ENCODE measurements around the gene PIGU. TPM values are rescaled to one million over a fixed set of nuclear protein-coding genes. Genes with fewer than 3 reads are reported as not detected.

The PIGU gene
- total RNA-seq, 5 donors from 2014 or later (not counting 1 experiment from before 2014, with no cell fraction given) = 8.6 to 17.1 (median 13.6) TPM

DNA sequence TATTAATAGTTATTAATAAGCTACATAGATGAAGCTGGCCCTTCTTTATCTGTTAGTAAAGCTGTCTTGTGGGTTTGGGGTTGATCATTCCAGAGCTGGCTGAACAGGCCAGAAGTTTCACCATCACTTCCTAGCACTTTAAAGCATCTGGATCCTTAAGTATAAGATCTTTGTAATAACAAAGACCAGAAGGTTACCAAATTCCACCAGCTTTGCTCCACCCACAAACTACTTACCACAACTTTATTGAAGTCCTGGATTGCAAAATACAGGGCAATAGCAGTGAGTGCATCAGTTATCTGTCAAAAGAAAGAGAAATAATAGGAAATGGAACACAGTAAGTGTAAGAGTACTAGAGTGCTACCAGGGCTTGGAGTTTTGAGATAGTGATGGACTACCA lies 33.0 kb downstream of the PIGU start:
- H3K4me3 Mint-ChIP-seq = no peak overlapping the region
- Histone ChIP-seq H3K9me3 (no peaks in the 10 kb centered on the region), H3K4me3 (ENCODE audit: control insufficient read depth in 1 of 2, extremely low read depth in 1 of 2, low read length in 1 of 2) (no peak overlapping the region), H3K27me3 (replicated peaks in 1 of 2; ENCODE audit: control insufficient read depth in 2 of 2, extremely low read depth in 1 of 2, insufficient read depth in 2 of 2, low read length in 1 of 2) (no peaks in the 10 kb centered on the region), H3K4me1 (ENCODE audit: control insufficient read depth in 1 of 2, extremely low read depth in 1 of 2, insufficient read depth in 2 of 2, low read length in 2 of 2) (no peaks in the 10 kb centered on the region), H3K27ac (ENCODE audit: low read length) (no peak overlapping the region), H3K36me3 (ENCODE audit: control insufficient read depth in 2 of 2, extremely low read depth in 1 of 2, insufficient read depth in 1 of 2, low read length in 1 of 2) (peaks cover 0 to 14% of the 10 kb centered on the region in 2 donors)
- H3K27me3 Mint-ChIP-seq = no peaks in the 10 kb centered on the region
- ChIA-PET POLR2A (interaction anchor here in 1 of 2 donors (0.6 kb wide), 1 partner anchor 239 kb away, joined by 7 read pairs; no protein-coding TSS in a partner anchor), CTCF (interaction anchor here in 1 of 2 donors (0.5 kb wide), 1 partner anchor 265 kb away, joined by 12 read pairs; no protein-coding TSS in a partner anchor)
- peaks cover 18% of the 10 kb centered on the region for H3K36me3 Mint-ChIP-seq
- H3K4me1 Mint-ChIP-seq = no peaks in the 10 kb centered on the region
- ATAC-seq (replicated peaks in 1 of 4) = no peak
- H3K27ac Mint-ChIP-seq = no peak overlapping the region
- DNase-seq = no peak
- no peaks in the 10 kb centered on the region for H3K9me3 Mint-ChIP-seq

DNA sequence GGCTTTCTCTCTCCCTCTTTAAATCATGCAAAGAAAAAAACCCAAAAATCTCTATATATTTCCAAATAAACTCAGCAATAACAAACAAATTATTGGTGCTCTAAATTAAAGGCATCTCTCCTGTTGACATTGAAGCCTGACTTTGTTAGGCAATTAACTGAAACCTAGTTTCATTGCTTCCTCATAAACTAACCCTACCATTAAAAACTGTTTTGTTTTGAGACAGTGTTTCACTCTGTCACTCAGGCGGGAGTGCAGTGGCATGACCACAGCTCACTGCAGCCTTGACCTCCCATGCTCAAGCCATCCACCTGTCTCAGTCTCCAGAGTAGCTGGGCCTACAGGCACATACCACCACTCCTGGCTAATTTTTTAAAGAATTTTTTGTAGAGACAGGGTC lies 34.9 kb downstream of the PIGU start:
- peaks cover 4 to 25% of the 10 kb centered on the region in 2 donors for H3K36me3 ChIP-seq (ENCODE audit: control insufficient read depth in 2 of 2, extremely low read depth in 1 of 2, insufficient read depth in 1 of 2, low read length in 1 of 2)
- Mint-ChIP-seq H3K27ac (no peak overlapping the region), H3K4me1 (no peaks in the 10 kb centered on the region), H3K36me3 (peaks cover 33% of the 10 kb centered on the region), H3K9me3 (no peaks in the 10 kb centered on the region), H3K4me3 (no peak overlapping the region), H3K27me3 (no peaks in the 10 kb centered on the region)
- H3K4me3 ChIP-seq (ENCODE audit: control insufficient read depth in 1 of 2, extremely low read depth in 1 of 2, low read length in 1 of 2) = no peak overlapping the region
- H3K27ac ChIP-seq (ENCODE audit: low read length) = no peak overlapping the region
- H3K4me1 ChIP-seq (ENCODE audit: control insufficient read depth in 1 of 2, extremely low read depth in 1 of 2, insufficient read depth in 2 of 2, low read length in 2 of 2) = no peaks in the 10 kb centered on the region
- ATAC-seq (replicated peaks in 1 of 4) (no peak), DNase-seq (no peak)
- POLR2A ChIA-PET = interaction anchor here in 1 of 2 donors (0.5 kb wide), 1 partner anchor 15 kb away, joined by 3 read pairs; no protein-coding TSS in a partner anchor
- no peaks in the 10 kb centered on the region for H3K27me3 ChIP-seq (replicated peaks in 1 of 2; ENCODE audit: control insufficient read depth in 2 of 2, extremely low read depth in 1 of 2, insufficient read depth in 2 of 2, low read length in 1 of 2)
- 83% methylated on average over 1 of the region's 1 CpG for WGBS (ENCODE audit: insufficient coverage)
- no peaks in the 10 kb centered on the region for H3K9me3 ChIP-seq
- CTCF ChIA-PET = no interaction called here

DNA sequence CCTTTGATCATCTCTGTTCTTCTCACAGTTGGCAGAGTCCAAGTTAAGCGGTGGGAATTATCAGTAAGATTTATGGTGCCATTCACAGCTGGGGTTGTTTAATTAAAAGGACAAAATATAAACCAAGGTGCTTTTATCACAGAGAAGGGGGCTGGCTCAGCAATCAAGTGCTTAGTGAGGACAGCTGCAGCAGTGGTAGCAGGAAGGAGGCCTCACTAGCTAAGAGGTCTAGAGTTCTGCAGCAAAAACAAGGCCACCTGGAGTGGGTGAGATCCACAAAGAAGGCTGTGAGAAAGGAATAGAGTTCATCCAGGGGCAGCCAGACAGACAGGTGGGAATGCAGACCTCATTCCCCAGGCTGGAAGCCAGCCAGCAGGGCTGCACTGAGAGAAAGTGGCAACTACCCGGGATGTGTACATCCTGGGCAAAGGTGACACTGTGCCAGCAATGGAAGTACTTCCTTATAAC lies 37.1 kb downstream of the PIGU start:
- H3K4me3 Mint-ChIP-seq = no peak overlapping the region
- 89% methylated on average over 1 of the region's 2 CpGs for WGBS (ENCODE audit: insufficient coverage)
- ChIA-PET CTCF (no interaction called here), POLR2A (no interaction called here)
- peaks cover 49% of the 10 kb centered on the region for H3K36me3 Mint-ChIP-seq
- Histone ChIP-seq H3K36me3 (ENCODE audit: control insufficient read depth in 2 of 2, extremely low read depth in 1 of 2, insufficient read depth in 1 of 2, low read length in 1 of 2) (peaks cover 4 to 43% of the 10 kb centered on the region in 2 donors), H3K27me3 (replicated peaks in 1 of 2; ENCODE audit: control insufficient read depth in 2 of 2, extremely low read depth in 1 of 2, insufficient read depth in 2 of 2, low read length in 1 of 2) (no peaks in the 10 kb centered on the region), H3K9me3 (no peaks in the 10 kb centered on the region), H3K4me1 (ENCODE audit: control insufficient read depth in 1 of 2, extremely low read depth in 1 of 2, insufficient read depth in 2 of 2, low read length in 2 of 2) (no peaks in the 10 kb centered on the region), H3K27ac (ENCODE audit: low read length) (no peak overlapping the region), H3K4me3 (ENCODE audit: control insufficient read depth in 1 of 2, extremely low read depth in 1 of 2, low read length in 1 of 2) (no peak overlapping the region)
- no peaks in the 10 kb centered on the region for H3K27me3 Mint-ChIP-seq
- ATAC-seq (replicated peaks in 1 of 4) (no peak), DNase-seq (no peak)
- no peak overlapping the region for H3K27ac Mint-ChIP-seq
- no peaks in the 10 kb centered on the region for H3K4me1 Mint-ChIP-seq
- no peaks in the 10 kb centered on the region for H3K9me3 Mint-ChIP-seq

DNA sequence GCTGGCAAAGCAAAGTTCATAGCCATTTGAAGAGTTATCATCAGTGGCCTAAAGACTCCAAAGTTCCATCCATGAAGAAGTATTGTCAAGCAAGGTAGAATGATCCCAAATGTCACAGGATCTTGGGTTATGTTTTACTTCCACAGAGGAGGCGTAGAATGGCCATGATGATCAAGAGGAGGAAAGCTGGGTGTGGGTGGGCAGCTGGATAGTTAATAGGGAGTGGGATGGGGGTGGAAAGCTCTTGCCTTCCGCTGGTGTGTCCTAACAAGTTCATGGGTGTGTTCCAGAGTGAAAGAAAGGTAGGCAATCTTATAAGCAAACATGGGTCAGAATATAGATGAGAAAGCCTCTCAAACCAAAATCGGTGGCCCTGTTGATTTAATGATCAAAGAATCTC lies 38.4 kb downstream of the PIGU start:
- WGBS (ENCODE audit: insufficient coverage) = 100% methylated on average over 2 of the region's 3 CpGs
- CTCF ChIA-PET = interaction anchor here in 1 of 2 donors (0.6 kb wide), 1 partner anchor 129 kb away, joined by 3 read pairs; no protein-coding TSS in a partner anchor
- Mint-ChIP-seq H3K4me1 (no peaks in the 10 kb centered on the region), H3K36me3 (peaks cover 53% of the 10 kb centered on the region), H3K4me3 (no peak overlapping the region), H3K27me3 (no peaks in the 10 kb centered on the region), H3K27ac (no peak overlapping the region), H3K9me3 (no peaks in the 10 kb centered on the region)
- ATAC-seq (replicated peaks in 1 of 4) = no peak
- no peak overlapping the region for H3K27ac ChIP-seq (ENCODE audit: low read length)
- H3K4me1 ChIP-seq (ENCODE audit: control insufficient read depth in 1 of 2, extremely low read depth in 1 of 2, insufficient read depth in 2 of 2, low read length in 2 of 2) = no peaks in the 10 kb centered on the region
- H3K36me3 ChIP-seq (ENCODE audit: control insufficient read depth in 2 of 2, extremely low read depth in 1 of 2, insufficient read depth in 1 of 2, low read length in 1 of 2) = peaks cover 8 to 47% of the 10 kb centered on the region in 2 donors
- H3K4me3 ChIP-seq (ENCODE audit: control insufficient read depth in 1 of 2, extremely low read depth in 1 of 2, low read length in 1 of 2) = no peak overlapping the region
- H3K9me3 ChIP-seq = no peaks in the 10 kb centered on the region
- H3K27me3 ChIP-seq (replicated peaks in 1 of 2; ENCODE audit: control insufficient read depth in 2 of 2, extremely low read depth in 1 of 2, insufficient read depth in 2 of 2, low read length in 1 of 2) = no peaks in the 10 kb centered on the region
- no peak for DNase-seq
- POLR2A ChIA-PET = no interaction called here

DNA sequence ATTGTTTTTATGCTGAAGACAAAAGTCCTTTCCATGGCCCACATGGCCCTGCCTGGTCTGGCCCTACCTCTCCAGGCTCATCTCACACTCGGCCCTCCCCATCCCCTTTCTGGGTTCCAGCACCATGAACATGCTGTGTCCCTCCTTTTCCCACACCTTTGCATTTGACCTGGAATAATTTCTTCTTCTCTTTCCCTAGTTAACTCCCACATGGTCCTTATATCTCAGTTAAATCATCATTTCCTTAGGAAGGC lies 38.9 kb downstream of the PIGU start:
- no peak overlapping the region for H3K27ac ChIP-seq (ENCODE audit: low read length)
- Mint-ChIP-seq H3K9me3 (no peaks in the 10 kb centered on the region), H3K27me3 (no peaks in the 10 kb centered on the region), H3K27ac (no peak overlapping the region), H3K4me3 (no peak overlapping the region), H3K4me1 (no peaks in the 10 kb centered on the region), H3K36me3 (peaks cover 53% of the 10 kb centered on the region)
- H3K27me3 ChIP-seq (replicated peaks in 1 of 2; ENCODE audit: control insufficient read depth in 2 of 2, extremely low read depth in 1 of 2, insufficient read depth in 2 of 2, low read length in 1 of 2) = no peaks in the 10 kb centered on the region
- ATAC-seq (replicated peaks in 1 of 4) = no peak
- POLR2A ChIA-PET = no interaction called here
- DNase-seq = no peak
- CTCF ChIA-PET = interaction anchor here in 1 of 2 donors (0.6 kb wide), 1 partner anchor 130 kb away, joined by 3 read pairs; no protein-coding TSS in a partner anchor
- no peaks in the 10 kb centered on the region for H3K9me3 ChIP-seq
- H3K4me1 ChIP-seq (ENCODE audit: control insufficient read depth in 1 of 2, extremely low read depth in 1 of 2, insufficient read depth in 2 of 2, low read length in 2 of 2) = no peaks in the 10 kb centered on the region
- no peak overlapping the region for H3K4me3 ChIP-seq (ENCODE audit: control insufficient read depth in 1 of 2, extremely low read depth in 1 of 2, low read length in 1 of 2)
- H3K36me3 ChIP-seq (ENCODE audit: control insufficient read depth in 2 of 2, extremely low read depth in 1 of 2, insufficient read depth in 1 of 2, low read length in 1 of 2) = peaks cover 8 to 51% of the 10 kb centered on the region in 2 donors
- 90% methylated on average over 1 of the region's 1 CpG for WGBS (ENCODE audit: insufficient coverage)

DNA sequence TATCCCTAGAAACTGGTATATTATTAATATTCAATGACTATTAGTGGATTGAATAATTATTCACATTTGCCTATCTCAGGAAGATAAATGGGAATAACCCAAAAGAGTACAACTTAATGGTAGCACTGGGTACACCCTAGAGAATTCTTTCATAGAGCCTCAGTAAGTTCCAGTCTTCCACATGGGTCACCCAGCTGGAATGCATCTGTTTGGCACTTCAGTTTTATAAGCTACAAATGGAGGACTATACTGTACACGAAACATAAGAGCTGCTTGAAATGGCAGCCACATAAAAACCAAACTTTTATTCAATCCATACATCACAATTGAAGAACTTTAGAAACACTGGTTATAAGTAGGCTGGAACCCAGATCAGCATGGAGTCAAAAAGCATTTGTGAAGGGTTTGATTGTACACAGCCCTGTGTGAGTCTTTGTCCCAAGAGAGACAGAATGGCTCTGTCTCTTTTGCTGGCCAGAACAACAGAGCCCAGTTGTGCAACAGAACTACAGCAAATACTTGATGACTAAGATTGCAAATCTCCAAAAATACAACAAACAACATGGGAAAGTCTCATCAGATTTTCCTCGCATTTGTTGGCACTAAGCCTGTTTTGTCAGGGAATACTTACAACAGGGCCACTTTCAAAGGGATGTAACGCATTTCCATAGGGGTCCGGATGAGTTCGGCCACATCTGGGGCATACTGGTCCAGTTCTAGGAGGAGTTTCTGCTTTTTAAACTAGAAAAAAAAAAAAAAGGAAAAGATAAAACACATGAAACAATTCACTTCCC lies 39.5 kb downstream of the PIGU start:
- ChIA-PET CTCF (no interaction called here), POLR2A (no interaction called here)
- H3K4me1 ChIP-seq (ENCODE audit: control insufficient read depth in 1 of 2, extremely low read depth in 1 of 2, insufficient read depth in 2 of 2, low read length in 2 of 2) = no peaks in the 10 kb centered on the region
- H3K4me3 ChIP-seq (ENCODE audit: control insufficient read depth in 1 of 2, extremely low read depth in 1 of 2, low read length in 1 of 2) = no peak overlapping the region
- no peak for ATAC-seq (replicated peaks in 1 of 4)
- WGBS (ENCODE audit: insufficient coverage) = 100% methylated on average over 1 of the region's 5 CpGs
- no peaks in the 10 kb centered on the region for H3K9me3 ChIP-seq
- peaks cover 8 to 55% of the 10 kb centered on the region in 2 donors for H3K36me3 ChIP-seq (ENCODE audit: control insufficient read depth in 2 of 2, extremely low read depth in 1 of 2, insufficient read depth in 1 of 2, low read length in 1 of 2)
- Mint-ChIP-seq H3K27ac (no peak overlapping the region), H3K27me3 (no peaks in the 10 kb centered on the region), H3K4me1 (no peaks in the 10 kb centered on the region), H3K9me3 (no peaks in the 10 kb centered on the region), H3K4me3 (no peak overlapping the region), H3K36me3 (peaks cover 55% of the 10 kb centered on the region)
- no peak for DNase-seq
- no peaks in the 10 kb centered on the region for H3K27me3 ChIP-seq (replicated peaks in 1 of 2; ENCODE audit: control insufficient read depth in 2 of 2, extremely low read depth in 1 of 2, insufficient read depth in 2 of 2, low read length in 1 of 2)
- H3K27ac ChIP-seq (ENCODE audit: low read length) = no peak overlapping the region

Data from T-cell (primary cell).